ENCODE measurements around the gene MRGPRX2. TPM values are rescaled to one million over a fixed set of nuclear protein-coding genes. Genes with fewer than 3 reads are reported as not detected.

Gene MRGPRX2
- total RNA-seq, 1 donor from 2014 or later = not detected

GRCh38 chr11:19073454-19074415 is 13.2 kb upstream of the MRGPRX2 start:
- Histone ChIP-seq H4K20me1 (ENCODE audit: insufficient read depth, low read length) (no peaks in the 10 kb centered on the region), H3K4me3 (ENCODE audit: insufficient read depth, low read depth, low read length) (no peak overlapping the region), H3K27me3 (ENCODE audit: insufficient read depth, low read length) (peaks cover 9% of the 10 kb centered on the region), H3K27ac (ENCODE audit: low read depth, low read length) (no peak overlapping the region), H2AFZ (ENCODE audit: low read depth, low read length) (no peak overlapping the region), H3K9ac (ENCODE audit: low read length) (no peak overlapping the region), H3K36me3 (ENCODE audit: insufficient read depth, low read length) (no peaks in the 10 kb centered on the region), H3K9me3 (ENCODE audit: insufficient read depth, low read depth, low read length) (no peaks in the 10 kb centered on the region), H3K4me2 (ENCODE audit: low read length) (no peak overlapping the region), H3K4me1 (ENCODE audit: insufficient read depth, low read length) (no peaks in the 10 kb centered on the region), H3K79me2 (ENCODE audit: insufficient read depth, low read length) (no peaks in the 10 kb centered on the region)
- Mint-ChIP-seq H3K4me3 (ENCODE audit: unreplicated experiment) (no peak overlapping the region), H3K27me3 (ENCODE audit: low read depth, unreplicated experiment) (peaks cover 22% of the 10 kb centered on the region), H3K36me3 (ENCODE audit: low read depth, unreplicated experiment) (no peaks in the 10 kb centered on the region), H3K9me3 (ENCODE audit: unreplicated experiment) (peaks cover 2% of the 10 kb centered on the region), H3K27ac (ENCODE audit: unreplicated experiment) (no peak overlapping the region), H3K4me1 (ENCODE audit: low read depth, unreplicated experiment) (peaks cover 3% of the 10 kb centered on the region)
- TF ChIP-seq EZH2 (IDR thresholded peaks at IDR 0.05; ENCODE audit: insufficient read depth, low read length) (no peak), CTCF (IDR thresholded peaks at IDR 0.05; ENCODE audit: insufficient read depth, low read depth, low read length) (no peak)
- DNase-seq (ENCODE audit: low read depth) (no peak), FAIRE-seq (no peak)

DNA sequence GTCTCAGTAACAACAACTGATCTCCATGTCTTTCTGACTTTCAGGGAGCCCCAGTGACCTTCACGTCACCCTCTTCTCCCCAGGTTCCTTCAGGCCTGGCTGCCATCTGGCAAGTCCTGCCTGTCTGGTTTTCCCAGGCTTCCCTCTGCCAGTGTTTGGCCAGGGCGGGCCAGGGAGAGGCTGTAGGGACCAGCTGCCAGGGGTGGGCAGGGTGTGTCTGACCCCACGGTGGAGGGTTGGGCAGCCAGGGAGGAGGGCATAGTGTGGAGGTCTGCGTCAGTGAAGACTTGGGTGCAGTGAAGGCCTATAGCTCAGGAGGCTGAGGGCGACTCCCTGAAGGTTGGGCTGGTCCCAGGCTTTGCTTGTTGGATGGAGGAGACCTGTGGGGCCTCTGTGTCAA is 11.9 kb upstream of the MRGPRX2 start:
- Mint-ChIP-seq H3K9me3 (ENCODE audit: unreplicated experiment) (peaks cover 2% of the 10 kb centered on the region), H3K4me3 (ENCODE audit: unreplicated experiment) (no peak overlapping the region), H3K36me3 (ENCODE audit: low read depth, unreplicated experiment) (no peaks in the 10 kb centered on the region), H3K27me3 (ENCODE audit: low read depth, unreplicated experiment) (peaks cover 22% of the 10 kb centered on the region), H3K4me1 (ENCODE audit: low read depth, unreplicated experiment) (no peaks in the 10 kb centered on the region), H3K27ac (ENCODE audit: unreplicated experiment) (no peak overlapping the region)
- TF ChIP-seq EZH2 (IDR thresholded peaks at IDR 0.05; ENCODE audit: insufficient read depth, low read length) (no peak), CTCF (IDR thresholded peaks at IDR 0.05; ENCODE audit: insufficient read depth, low read depth, low read length) (no peak)
- no peak overlapping the region for H3K27ac ChIP-seq (ENCODE audit: low read depth, low read length)
- no peak overlapping the region for H2AFZ ChIP-seq (ENCODE audit: low read depth, low read length)
- no peaks in the 10 kb centered on the region for H3K79me2 ChIP-seq (ENCODE audit: insufficient read depth, low read length)
- no peak overlapping the region for H3K4me3 ChIP-seq (ENCODE audit: insufficient read depth, low read depth, low read length)
- peaks cover 14% of the 10 kb centered on the region for H3K27me3 ChIP-seq (ENCODE audit: insufficient read depth, low read length)
- H3K9me3 ChIP-seq (ENCODE audit: insufficient read depth, low read depth, low read length) = no peaks in the 10 kb centered on the region
- no peak for FAIRE-seq
- no peaks in the 10 kb centered on the region for H3K4me1 ChIP-seq (ENCODE audit: insufficient read depth, low read length)
- no peaks in the 10 kb centered on the region for H4K20me1 ChIP-seq (ENCODE audit: insufficient read depth, low read length)
- H3K9ac ChIP-seq (ENCODE audit: low read length) = no peak overlapping the region
- no peak overlapping the region for H3K4me2 ChIP-seq (ENCODE audit: low read length)
- DNase-seq (ENCODE audit: low read depth) = no peak
- H3K36me3 ChIP-seq (ENCODE audit: insufficient read depth, low read length) = no peaks in the 10 kb centered on the region

DNA sequence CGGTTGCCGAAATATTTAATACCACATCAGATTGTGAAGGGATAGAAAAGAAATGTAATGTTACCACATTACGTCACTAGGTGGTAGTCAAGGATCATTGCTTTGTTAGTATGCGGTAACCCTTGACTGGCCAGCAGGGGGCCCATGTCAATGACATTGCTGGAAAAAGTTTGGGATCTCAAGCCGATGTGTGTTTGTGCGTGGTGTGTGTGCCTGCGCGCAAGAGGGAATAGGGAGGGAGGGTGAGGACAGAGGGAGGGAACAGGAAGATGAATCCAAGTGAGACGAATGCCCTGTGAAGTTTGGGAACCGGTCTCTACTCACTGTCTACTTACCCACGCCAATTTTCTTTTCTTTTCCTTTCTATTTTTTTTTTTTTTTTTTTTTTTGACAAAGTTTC is 10.7 kb upstream of the MRGPRX2 start:
- Histone ChIP-seq H3K79me2 (ENCODE audit: insufficient read depth, low read length) (no peaks in the 10 kb centered on the region), H2AFZ (ENCODE audit: low read depth, low read length) (peak overlapping the region; percentile 55), H3K9me3 (ENCODE audit: insufficient read depth, low read depth, low read length) (no peaks in the 10 kb centered on the region), H3K36me3 (ENCODE audit: insufficient read depth, low read length) (no peaks in the 10 kb centered on the region), H3K4me3 (ENCODE audit: insufficient read depth, low read depth, low read length) (no peak overlapping the region), H3K4me2 (ENCODE audit: low read length) (peak overlapping the region; percentile 81), H3K27ac (ENCODE audit: low read depth, low read length) (no peak overlapping the region), H3K9ac (ENCODE audit: low read length) (no peak overlapping the region), H3K27me3 (ENCODE audit: insufficient read depth, low read length) (peaks cover 21% of the 10 kb centered on the region), H3K4me1 (ENCODE audit: insufficient read depth, low read length) (no peaks in the 10 kb centered on the region), H4K20me1 (ENCODE audit: insufficient read depth, low read length) (no peaks in the 10 kb centered on the region)
- Mint-ChIP-seq H3K4me3 (ENCODE audit: unreplicated experiment) (peak overlapping the region; percentile 76), H3K4me1 (ENCODE audit: low read depth, unreplicated experiment) (no peaks in the 10 kb centered on the region), H3K36me3 (ENCODE audit: low read depth, unreplicated experiment) (no peaks in the 10 kb centered on the region), H3K9me3 (ENCODE audit: unreplicated experiment) (peaks cover 2% of the 10 kb centered on the region), H3K27ac (ENCODE audit: unreplicated experiment) (peak overlapping the region; percentile 36), H3K27me3 (ENCODE audit: low read depth, unreplicated experiment) (peaks cover 18% of the 10 kb centered on the region)
- FAIRE-seq (peak; percentile 89), DNase-seq (ENCODE audit: low read depth) (peak; percentile 76)
- TF ChIP-seq EZH2 (IDR thresholded peaks at IDR 0.05; ENCODE audit: insufficient read depth, low read length) (no peak), CTCF (IDR thresholded peaks at IDR 0.05; ENCODE audit: insufficient read depth, low read depth, low read length) (peak; percentile 97)

Data from astrocyte (in vitro differentiated cells and primary cell).